Stimulated activated CD8-positive, alpha-beta memory T cell treated with anti-CD3 and anti-CD28 coated beads, Interleukin-12 subunit alpha, Interleukin-12 subunit beta, amount 100 ng/mL, for 24 hours (primary cell): Measurements from ENCODE around the gene CCDC88A.
"Not testable (repeated sequence)": the region's sequence is repeated elsewhere in the genome, so short reads cannot be mapped to it uniquely, and the experiment has no call there.

ENCODE experiments used
- DNase-seq: peaks from one replicate; pipeline ENCODE4 v3.0.0-alpha.2; 2020; ENCODE audit errors: extremely low read depth

CCDC88A gene

GRCh38 chr2:55241582-55241981 is 178.1 kb downstream of the CCDC88A start:
- DNase-seq, result not testable (repeated sequence)

- no peak for DNase-seq
Observed at GRCh38 chr2:55239656-55240222, 179.9 kb downstream of the CCDC88A start.
